Measurements from ENCODE around the gene COPS9.

Gene COPS9

DNA sequence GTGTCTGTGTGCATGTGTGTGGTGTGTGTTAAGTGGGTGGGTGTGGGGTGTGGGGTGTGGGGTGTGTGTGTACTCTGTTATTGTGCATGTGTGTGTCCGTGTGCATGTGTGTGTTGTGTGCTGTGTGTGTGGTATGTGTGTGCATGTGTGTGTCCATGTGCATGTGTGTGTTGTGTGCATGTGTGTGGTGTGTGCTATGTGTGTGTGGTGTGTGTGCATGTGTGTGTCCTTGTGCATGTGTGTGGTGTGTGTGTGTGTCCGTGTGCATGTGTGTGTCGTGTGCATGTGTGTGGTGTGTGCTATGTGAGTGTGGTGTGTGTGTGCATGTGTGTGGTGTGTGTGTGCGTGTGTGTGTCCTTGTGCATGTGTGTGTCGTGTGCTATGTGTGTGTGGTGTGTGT is 11.3 kb upstream of the COPS9 start:
- no peak for DNase-seq

DNA sequence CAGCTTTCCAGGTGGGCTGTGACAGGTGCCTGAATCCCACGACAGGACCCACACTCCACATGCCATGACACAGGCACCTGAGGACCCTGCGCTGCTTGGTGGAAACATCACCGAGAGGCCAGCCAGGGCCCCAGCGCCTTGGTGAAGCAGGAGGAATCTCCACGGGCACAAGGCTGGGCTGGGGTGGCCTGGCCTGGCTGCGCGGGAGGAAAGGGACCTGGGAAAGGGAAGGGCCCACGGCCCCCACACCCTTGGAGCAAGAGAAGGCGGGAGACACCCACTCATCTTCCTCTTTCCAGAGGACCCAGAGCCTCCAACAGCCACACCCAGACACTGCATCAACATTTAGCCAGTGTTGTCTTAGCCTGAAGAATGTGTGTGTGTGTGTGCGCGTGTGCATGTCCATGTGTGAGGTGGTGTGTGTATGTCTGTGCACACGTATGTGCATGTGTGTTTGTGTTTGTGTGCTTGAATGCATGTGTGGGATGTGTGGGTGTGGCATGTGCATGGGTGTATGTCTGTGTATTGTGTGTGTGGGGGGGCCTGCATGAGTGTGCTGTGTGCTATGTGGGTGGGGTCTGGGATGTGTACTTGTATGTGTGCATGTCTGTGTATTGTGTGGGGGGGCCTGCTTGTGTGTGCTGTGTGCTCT is 10.6 kb upstream of the COPS9 start:
- peak; percentile 5 for DNase-seq

DNA sequence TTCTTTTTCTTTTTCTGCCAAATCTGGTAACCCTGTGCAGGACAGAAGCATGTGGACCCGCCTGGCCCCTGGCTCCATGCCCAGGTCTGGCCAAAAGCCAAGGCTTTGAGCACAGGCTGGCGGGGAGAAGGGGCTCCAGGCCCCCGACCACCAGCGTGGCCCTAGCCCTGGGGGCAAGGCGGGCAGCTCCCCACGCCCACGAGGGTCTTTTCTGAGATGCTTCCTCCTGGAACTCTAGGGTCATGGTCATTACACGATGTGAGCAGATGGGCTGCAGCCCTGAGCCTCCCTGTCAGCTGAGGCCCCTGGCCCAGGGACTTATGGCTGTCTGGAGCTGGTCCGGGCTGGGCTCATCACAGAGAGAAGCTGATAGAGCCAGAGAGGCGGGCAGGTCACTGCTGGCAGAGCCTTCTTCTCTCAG is 10.0 kb upstream of the COPS9 start:
- no peak for DNase-seq

GRCh38 chr2:240145461-240145860 is 9.4 kb upstream of the COPS9 start:
- no peak for DNase-seq

GRCh38 chr2:240144649-240145261 is 8.7 kb upstream of the COPS9 start:
- DNase-seq = no peak

- peak; percentile 47 for DNase-seq
Observed at GRCh38 chr2:240143801-240144648, 7.9 kb upstream of the COPS9 start.

DNA sequence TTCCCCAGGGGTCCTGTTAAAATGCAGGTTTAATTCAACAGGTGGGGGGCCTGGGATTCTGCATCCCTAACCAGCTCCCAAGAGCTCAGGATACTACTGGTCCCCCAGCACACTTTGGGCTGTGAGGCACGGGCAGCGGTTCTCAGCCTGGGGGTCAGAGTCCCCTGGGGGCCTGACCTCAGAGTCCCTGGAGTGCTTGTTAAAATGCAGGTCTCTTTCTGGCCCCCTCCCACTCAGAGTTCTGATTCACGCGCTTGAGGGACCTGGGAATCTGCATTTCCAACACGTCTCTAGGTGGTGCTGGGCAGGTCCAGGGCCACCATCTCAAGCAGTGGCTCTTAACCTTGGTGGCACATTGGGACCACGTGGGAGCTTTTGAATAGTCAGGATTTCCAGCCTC is 7.2 kb upstream of the COPS9 start:
- no peak for DNase-seq

DNA sequence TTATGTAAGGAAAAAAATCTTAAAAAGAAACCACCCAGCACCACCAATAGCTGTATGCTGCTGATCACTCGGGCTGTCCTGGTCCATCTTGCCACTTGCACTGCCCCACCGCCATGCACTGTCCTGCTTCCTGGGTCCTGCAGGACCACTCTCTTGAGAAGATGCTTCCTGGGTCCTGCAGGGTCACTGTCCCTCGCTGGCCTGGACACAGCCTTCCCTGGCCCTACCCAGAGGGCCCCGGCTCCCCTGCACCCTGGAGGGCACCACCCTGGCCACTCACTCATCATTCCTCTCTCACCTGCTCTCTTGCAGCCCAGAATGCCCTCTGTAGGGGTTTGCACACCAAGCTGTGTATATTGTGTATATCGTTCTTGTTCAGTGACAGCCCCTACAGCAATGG is 6.8 kb upstream of the COPS9 start:
- DNase-seq = no peak

GRCh38 chr2:240142256-240142775 is 6.2 kb upstream of the COPS9 start:
- no peak for DNase-seq

GRCh38 chr2:240141736-240142135 is 5.6 kb upstream of the COPS9 start:
- DNase-seq = no peak

DNA sequence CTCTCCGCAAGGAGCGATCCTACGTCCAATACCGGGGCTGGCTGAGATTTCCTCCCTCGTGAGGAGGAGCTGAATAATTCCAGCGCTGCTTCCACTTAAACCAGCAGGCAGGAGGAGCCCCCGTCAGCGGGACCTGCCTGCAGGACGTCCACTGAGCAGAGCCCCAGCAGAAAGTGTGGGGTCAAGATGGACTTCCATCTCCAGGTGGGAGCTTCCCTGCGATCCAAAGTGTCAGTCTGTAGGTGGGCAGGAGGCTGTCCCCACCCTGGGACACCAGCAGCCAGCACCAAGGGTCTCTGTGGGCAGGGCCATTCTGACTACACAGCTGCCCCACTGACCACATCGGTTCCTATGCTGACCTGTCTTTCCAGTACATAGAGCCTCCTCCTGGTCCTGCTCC is 4.8 kb upstream of the COPS9 start:
- no peak for DNase-seq

DNA sequence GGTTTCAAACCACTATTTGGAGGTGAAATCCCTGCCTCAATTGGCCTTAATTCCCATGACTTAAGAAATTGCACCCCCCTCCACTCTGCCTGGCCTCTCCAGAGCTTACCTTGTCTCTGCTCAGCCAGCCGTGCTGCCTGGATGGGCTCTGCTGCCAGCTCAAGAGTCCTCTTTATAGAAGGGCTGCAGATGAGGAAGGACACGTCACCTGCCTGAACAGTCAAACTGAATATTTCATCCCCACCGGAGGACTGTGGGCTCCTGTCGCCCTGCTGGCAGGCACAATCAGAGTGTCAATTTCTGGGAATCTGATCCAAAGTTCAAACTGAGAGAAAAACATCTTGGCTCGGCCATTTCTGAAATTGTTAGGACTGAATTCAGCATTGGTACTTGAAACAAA is 4.4 kb upstream of the COPS9 start, which contains the start of gene OTOS:
TSS of gene OTOS (minus strand) at position 148 of the 400 bp plus-strand sequence. CDS start 332 bp downstream, outside the sequence.
- DNase-seq = no peak

DNA sequence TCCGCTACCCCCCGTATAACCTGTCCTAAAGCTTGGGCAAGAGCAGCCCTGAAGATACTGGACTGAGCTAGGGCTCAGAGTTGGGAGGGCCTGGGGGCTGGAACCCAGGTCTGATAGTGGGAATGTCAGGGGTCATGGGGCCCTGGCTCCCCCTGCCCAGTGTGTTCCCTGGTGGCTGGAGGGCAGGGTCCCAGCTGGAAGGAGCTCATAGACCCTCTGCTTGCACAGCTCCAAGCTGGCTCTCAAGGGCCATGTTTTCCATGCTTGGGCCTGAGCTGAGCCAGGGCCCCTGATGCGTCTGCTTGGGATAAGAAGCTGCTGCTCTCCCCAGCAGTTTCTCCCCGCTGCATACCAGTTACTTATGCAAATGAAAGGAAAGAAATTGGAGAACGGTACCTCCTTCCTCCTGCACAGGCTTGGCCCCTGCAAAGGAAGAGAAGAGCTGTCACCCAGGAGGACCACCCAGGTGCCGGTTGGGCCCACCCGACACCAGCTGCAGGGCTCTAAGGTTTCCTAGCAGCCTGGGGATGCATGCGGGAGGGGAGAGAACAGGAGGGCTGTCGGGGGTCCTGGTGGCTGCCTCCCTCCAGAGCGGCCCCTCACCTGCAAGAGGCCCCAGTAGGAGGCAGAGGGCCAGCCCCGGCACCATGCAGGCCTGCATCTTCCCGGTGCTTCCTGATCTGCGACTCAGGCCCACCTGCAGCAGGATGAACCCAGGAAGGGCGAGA is 3.7 kb upstream of the COPS9 start:
- DNase-seq = no peak

GRCh38 chr2:240139011-240139441 is 2.9 kb upstream of the COPS9 start:
- no peak for DNase-seq

DNA sequence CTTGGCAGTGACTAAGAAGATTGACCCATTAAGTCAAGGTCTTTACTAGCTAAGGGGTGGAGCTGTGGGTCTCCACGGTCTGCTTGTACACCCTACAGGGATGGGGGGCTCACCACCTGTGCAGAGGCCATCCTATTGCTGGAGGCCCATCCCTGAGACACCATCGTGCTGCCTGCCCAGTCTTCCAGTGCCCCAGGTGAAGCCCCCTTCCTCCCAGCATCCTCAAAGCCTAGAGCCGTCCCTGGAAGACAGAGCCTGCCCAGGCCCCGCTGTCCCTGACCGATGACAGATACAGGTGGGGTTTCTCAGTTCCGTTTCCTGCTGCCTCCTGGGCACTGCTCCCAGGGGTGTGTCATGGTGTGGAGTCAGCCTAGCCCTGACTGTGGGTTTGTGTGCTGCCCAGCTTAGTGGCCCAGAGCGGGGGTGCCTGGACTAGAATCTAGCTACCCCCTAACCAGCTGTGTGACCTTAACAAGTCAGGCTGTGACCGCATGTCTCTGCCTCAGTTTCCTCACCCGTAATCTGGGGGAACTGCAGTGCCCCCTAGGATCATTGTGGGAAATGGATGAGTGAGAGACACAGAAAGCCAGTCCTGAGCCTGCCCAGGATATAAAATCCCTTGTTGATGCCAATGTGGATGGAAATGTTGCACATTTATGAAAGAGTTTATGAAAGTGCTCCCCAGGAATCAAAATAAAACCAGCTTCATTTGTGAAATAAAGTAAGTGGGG is 2.3 kb upstream of the COPS9 start:
- no peak for DNase-seq

DNA sequence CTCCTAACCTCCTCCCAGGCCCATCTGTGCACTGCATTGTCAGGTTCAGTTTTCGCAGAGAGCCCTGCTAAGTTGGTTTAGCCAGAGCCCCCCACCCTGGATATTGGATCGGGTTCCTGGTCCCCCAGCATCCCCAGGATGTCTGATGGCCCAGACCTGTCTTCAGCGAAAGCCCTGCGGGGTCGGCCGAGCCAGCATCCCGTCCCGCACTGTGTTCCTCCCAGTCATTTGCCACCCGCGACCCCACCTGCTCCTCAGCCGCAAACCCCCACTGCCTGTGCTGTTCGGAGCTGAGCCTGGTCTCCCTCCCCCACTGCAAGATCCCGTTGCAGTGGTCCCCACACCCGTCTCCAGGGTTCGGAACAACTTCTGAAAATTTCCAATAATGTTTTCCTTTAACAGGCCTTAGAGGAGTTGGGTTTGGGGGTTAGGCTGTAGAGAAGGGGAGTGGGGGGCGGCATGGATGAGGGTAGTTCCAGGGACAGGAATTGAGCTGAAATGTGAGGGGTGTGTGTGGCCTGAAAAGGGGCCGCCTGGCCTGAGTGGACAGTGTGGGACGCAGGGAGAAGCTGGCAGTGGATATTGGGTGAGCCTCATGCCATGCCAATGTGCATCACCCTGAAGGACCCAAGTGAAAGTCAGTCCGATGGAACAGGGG is 1.6 kb upstream of the COPS9 start:
- no peak for DNase-seq

DNA sequence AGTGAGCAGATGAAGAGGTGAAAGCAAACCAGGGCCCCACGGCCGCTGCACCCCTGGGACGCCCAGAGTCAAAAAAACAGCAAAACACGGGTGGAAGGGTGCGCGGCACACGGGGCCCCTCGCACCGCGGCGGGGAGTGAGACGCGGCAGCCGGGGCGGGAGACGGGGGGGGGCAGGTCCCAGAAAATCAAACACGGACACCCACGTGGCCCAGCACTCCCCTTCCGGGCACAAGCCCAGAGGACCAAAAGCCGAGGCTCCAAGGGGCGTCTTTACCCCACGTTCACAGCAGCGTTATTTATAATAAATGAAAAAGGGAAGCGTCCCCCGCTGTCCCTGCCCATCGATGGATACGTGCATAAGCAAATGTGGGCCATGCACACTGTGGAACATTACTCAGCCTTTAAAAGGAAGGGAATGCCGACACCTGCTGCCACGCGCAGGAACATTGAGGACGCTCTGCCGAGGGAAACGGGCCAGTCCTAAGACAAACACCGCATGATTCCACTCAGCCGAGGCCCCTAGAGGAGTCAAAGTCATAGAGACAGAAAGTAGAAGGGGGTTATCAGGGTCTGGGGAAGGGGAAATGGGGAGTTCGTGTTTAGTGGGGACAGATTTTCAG is 677 bp upstream of the COPS9 start:
- DNase-seq = no peak

DNA sequence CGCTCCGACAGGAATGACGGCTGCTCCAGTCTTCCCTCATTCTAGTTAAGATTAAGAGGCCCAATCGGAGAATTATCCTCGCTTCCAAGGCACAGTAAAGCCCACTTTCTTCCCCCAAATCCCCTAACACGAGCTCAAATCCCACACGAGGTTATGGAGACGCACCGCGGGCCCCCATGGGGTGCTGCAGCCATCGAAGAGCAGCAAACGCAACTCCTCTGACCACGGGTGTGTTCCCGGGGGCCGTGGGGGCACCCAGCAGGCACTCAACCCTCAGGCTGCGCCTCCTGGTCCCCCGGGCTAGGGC is 446 bp downstream of the COPS9 start:
- DNase-seq = peak; percentile 0

DNA sequence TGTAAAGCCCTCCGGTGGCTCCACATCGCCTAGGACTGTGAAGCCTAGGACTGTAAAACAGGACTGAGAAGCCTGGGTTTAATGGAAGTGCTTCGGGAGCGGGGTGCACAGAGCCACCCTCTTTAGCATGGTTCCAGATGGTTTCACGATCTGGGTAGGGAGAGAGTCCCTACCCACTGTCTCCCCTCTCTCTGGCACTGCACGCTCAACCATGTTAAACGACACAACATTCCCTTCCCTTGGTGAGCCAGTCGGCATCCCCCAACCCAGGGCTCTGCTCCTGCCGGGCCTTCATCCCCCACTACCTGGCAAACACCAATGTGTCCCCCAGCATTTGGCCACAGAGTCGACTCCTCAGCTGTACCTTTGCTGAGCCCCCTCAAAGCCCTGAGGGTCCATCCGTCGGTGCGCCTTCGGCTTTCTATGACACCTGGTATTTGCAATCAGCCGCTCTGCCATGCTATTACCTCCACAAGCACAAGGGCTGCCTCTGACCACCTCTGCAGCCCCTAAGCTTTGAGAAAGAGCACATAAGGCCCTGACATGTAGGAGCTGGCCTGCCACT is 1.1 kb downstream of the COPS9 start:
- no peak for DNase-seq

- DNase-seq = no peak
Observed at GRCh38 chr2:240134466-240134865, 1.6 kb downstream of the COPS9 start.

DNA sequence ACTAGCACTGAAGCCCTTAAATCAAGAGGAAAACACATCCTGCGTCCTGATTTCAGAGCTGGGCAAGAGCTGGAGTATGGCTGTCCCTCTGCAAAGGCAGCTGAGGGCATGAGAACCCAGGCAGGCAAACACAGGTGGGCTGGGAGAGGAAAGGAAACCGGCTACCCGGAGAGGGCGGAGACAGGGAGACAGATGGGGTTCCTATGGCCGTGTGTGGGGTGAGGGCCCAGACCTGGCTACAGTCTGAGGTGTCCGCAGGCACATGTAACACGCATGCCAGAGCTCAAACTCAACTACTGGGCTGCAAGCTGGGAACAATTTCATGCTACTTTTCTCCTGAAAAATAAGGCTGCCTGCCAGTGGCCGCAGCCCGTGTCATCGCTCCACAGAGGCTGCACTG is 2.7 kb downstream of the COPS9 start:
- DNase-seq = no peak
